ENCODE results near the gene CEP350.
A peak's percentile ranks its signal among the peaks of the same experiment; 100 is the strongest.

CEP350 gene

GRCh38 chr1:179954493-179955286 is at the start of gene CEP350:
TSS of gene CEP350 (plus strand) at chr1:179954810. CDS start at chr1:179986182, 31,372 bp downstream.
- peak; percentile 97 for DNase-seq (ENCODE audit: low read depth, low spot score)

- DNase-seq (ENCODE audit: low read depth, low spot score) = no peak
Observed at GRCh38 chr1:179910934-179911333, 43.7 kb upstream of the CEP350 start.

GRCh38 chr1:179911812-179912211 is 42.8 kb upstream of the CEP350 start:
- DNase-seq (ENCODE audit: low read depth, low spot score) = no peak

GRCh38 chr1:179917601-179918429 is 36.8 kb upstream of the CEP350 start:
- DNase-seq (ENCODE audit: low read depth, low spot score) = no peak

GRCh38 chr1:179921472-179921871 is 33.1 kb upstream of the CEP350 start:
- DNase-seq (ENCODE audit: low read depth, low spot score) = no peak

GRCh38 chr1:179921981-179922872 is 32.4 kb upstream of the CEP350 start:
- DNase-seq (ENCODE audit: low read depth, low spot score) = no peak

GRCh38 chr1:179923029-179923428 is 31.6 kb upstream of the CEP350 start:
- DNase-seq (ENCODE audit: low read depth, low spot score) = no peak

GRCh38 chr1:179924268-179924667 is 30.3 kb upstream of the CEP350 start:
- no peak for DNase-seq (ENCODE audit: low read depth, low spot score)

- DNase-seq (ENCODE audit: low read depth, low spot score) = no peak
Observed at GRCh38 chr1:179925302-179925701, 29.3 kb upstream of the CEP350 start.

- DNase-seq (ENCODE audit: low read depth, low spot score) = no peak
Observed at GRCh38 chr1:179925922-179926849, 28.4 kb upstream of the CEP350 start.

GRCh38 chr1:179926850-179927205 is 27.8 kb upstream of the CEP350 start:
- DNase-seq (ENCODE audit: low read depth, low spot score) = no peak

- no peak for DNase-seq (ENCODE audit: low read depth, low spot score)
Observed at GRCh38 chr1:179929955-179930798, 24.4 kb upstream of the CEP350 start.

GRCh38 chr1:179930867-179931266 is 23.7 kb upstream of the CEP350 start:
- no peak for DNase-seq (ENCODE audit: low read depth, low spot score)

GRCh38 chr1:179933219-179933618 is 21.4 kb upstream of the CEP350 start:
- DNase-seq (ENCODE audit: low read depth, low spot score) = no peak

GRCh38 chr1:179935909-179936496 is 18.6 kb upstream of the CEP350 start:
- no peak for DNase-seq (ENCODE audit: low read depth, low spot score)

- DNase-seq (ENCODE audit: low read depth, low spot score) = no peak
Observed at GRCh38 chr1:179937668-179938254, 16.8 kb upstream of the CEP350 start.

GRCh38 chr1:179938752-179939151 is 15.9 kb upstream of the CEP350 start:
- no peak for DNase-seq (ENCODE audit: low read depth, low spot score)

GRCh38 chr1:179939941-179940340 is 14.7 kb upstream of the CEP350 start:
- DNase-seq (ENCODE audit: low read depth, low spot score) = no peak

- DNase-seq (ENCODE audit: low read depth, low spot score) = no peak
Observed at GRCh38 chr1:179941454-179941853, 13.2 kb upstream of the CEP350 start.

Data from smooth muscle cell of the brain vasculature (primary cell).